KOPT-K1 (cell line): ENCODE data around the gene DCAF10.
"Not testable (repeated sequence)": the region's sequence is repeated elsewhere in the genome, so short reads cannot be mapped to it uniquely, and the experiment has no call there.

ENCODE experiments used
- H3K27ac ChIP-seq: fragments of 200-600 bp; sonication (generic); 2 replicates; pipeline ENCODE4 v1.5.1; 2016; ENCODE audit warnings: antibody characterized with exemption, mild to moderate bottlenecking, low read depth, low read length; ENCODE audit not compliant: poor library complexity, severe bottlenecking
- H3K36me3 ChIP-seq: fragments of 200-600 bp; sonication (generic); 2 replicates; pipeline ENCODE4 v1.5.1; 2017; ENCODE audit warnings: antibody characterized with exemption, mild to moderate bottlenecking, low read length, moderate library complexity; ENCODE audit not compliant: insufficient read depth
- H3K9me3 ChIP-seq: fragments of 200-600 bp; sonication (generic); 2 replicates; pipeline ENCODE4 v1.5.1; 2017; ENCODE audit warnings: antibody characterized with exemption, low read length, mild to moderate bottlenecking; ENCODE audit not compliant: insufficient read depth, poor library complexity, severe bottlenecking

DCAF10 gene

DNA sequence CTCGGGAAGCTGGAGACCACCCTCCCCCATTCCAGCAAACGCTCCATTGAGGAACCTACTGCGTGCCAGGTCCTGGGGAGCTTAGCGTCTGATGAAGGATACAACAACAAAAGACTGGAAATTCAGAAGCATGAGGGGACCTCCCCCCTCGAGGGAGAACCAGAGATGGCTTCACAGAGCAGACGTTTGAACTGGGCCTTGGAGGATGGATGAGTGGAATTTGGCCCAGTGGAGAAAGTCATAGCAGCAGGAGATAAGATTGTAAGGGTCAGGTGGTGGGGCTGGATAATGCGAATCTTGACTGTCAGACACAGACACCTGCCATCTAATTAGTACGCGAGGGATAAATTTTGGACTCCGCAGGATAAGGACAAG is 104.5 kb downstream of the DCAF10 start:
- no peaks in the 10 kb centered on the region for H3K9me3 ChIP-seq
- 0 out of 2 replicates have a peak, but pooled peaks cover 3% of the 10 kb centered on the region for H3K36me3 ChIP-seq
- H3K27ac ChIP-seq, result no peak overlapping the region

DNA sequence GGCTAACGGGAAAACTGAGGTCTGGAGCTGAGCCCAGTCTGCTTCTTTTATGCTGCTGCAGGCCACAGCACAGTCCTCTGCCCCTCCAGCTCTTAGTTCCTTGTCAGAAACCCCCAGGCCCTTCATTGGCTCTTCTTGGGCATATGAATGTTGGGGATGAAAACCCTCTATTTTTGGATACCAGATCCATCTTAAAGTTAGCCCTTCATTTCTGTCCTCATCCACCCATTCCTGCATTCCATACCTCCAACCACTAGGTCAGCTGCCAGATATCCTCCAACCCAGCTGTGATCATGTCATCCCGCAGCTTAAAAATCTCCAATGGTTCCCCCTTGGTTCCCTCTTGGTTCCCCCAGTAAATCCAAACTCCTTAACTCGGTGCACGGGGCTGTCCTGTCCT is 105.2 kb downstream of the DCAF10 start:
- Histone ChIP-seq H3K9me3 (no peaks in the 10 kb centered on the region), H3K27ac (no peak overlapping the region), H3K36me3 (no peaks in the 10 kb centered on the region)

DNA sequence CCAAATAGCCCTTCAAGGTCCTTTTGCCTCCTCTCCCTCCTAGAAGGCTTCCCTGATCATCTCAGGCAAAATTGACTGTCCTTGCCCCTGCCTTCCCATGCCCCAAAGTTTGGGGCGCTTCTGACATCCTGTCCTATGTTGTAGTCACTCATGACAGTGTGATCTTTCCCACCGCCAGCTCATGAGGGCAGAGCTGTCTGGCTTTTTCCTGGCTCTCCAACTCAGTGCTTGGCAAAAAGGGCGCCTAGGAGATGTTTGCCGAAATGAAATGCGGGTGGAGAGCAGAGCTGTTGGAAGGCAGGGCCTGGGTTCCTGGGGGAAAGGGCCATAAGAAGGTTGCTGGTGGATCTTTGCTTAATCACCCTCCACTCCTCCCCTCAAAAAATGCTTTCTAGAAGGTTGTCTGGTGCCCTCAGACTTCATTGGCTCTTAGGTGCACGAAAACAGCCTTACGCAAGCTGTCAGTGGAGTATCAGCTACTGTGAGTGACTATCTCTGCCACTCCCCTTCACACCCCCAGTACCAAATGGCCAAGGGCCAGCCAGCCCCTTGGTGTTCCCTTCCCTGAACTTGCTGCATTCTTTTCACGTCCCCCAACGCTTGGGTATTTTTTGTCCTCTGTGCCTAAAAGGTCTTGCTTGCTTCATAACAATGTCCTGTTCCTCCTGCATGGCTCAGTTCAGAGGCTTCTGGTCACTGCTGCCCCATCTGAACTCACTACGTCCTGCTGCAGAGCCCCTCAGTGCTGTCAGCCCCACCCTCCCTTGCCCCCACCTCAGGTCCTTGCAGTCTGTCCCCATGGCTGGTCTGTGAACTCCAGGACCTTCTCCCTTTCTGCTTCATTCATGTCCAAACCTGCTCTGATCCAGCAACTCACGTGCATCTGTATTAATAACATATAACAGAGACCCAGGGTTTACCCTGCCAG is 106.0 kb downstream of the DCAF10 start:
- no peak overlapping the region for H3K27ac ChIP-seq
- no peaks in the 10 kb centered on the region for H3K9me3 ChIP-seq
- H3K36me3 ChIP-seq, result no peaks in the 10 kb centered on the region

DNA sequence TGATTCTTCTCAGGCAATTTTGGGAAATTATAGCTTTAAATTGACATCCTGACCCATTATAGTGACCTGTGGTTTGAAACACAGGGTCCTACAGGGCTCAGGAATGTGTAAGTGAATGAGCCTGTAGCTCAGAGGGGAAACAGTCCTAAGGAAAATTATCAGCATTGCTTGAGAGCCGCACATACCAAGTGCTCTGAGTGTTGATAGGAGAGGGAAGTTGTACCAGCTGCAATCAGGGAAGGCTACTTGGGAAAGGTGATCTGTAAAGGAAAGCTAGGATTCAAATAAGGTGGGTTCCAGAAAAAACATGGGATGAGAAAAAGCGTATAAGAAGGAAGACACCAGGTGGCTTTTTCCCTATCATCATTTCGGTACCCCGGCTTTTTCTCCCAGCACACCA is 107.7 kb downstream of the DCAF10 start:
- Histone ChIP-seq H3K27ac (no peak overlapping the region), H3K36me3 (no peaks in the 10 kb centered on the region), H3K9me3 (no peaks in the 10 kb centered on the region)

DNA sequence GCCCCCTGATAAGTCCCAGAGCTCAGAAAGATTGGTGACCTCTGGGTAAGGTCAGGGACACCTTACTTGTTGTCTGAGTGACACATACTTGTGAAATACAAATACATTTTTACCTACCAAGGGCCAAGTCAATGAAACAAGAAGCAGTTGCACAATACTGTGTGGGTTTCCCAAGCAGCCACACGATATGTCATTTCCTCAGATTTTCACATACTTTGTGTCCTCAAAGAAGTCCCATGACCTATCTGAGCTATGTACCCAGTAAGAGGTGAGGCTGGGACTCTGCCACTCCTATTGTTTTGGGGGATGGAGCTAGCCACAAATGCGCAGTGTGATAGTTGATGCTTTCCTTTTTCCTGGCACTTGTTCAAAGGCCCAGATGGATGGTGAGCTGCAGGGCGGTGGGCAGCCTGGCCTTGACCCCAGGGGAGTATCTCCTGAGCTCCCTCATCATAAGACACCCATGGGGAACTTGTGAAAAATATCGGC is 108.1 kb downstream of the DCAF10 start:
- no peaks in the 10 kb centered on the region for H3K36me3 ChIP-seq
- H3K9me3 ChIP-seq, result no peaks in the 10 kb centered on the region
- H3K27ac ChIP-seq, result no peak overlapping the region

DNA sequence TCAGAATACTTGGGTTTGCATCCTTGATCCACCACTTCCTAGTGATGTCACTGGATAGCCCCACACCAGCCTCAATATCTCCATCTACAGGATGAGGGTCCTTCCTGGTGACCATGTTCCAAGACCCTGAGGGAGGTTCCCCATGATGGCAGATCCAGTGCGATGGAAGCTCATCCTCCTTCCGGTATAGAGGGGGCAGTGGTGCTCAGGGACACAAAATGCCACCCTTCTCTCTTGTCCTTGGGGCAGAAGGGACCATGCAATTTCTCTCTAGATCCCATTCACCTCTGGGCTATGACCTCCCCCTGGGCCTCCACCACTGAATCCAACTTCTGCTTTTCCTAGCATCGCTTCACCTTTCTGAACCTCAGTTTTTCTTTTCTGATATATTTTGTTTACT is 108.7 kb downstream of the DCAF10 start:
- Histone ChIP-seq H3K36me3 (no peaks in the 10 kb centered on the region), H3K9me3 (no peaks in the 10 kb centered on the region), H3K27ac (no peak overlapping the region)

DNA sequence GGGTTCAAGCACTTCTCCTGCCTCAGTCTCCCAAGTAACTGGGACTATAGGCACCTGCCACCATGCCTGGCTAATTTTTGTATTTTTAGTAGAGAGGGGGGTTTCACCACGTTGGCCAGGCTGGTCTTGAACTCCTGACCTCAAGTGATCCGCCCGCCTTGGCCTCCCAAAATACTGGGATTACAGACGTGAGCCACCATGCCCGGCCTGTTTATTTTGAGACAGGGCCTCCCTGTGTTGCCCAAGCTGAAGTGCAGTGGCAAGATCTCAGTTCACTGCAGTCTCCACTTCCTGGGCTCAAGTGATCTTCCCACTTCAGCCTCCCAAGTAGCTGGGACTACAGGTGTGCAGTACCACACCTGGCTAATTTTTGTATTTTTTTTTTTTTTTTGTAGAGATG is 109.2 kb downstream of the DCAF10 start:
- H3K36me3 ChIP-seq, H3K9me3 ChIP-seq, H3K27ac ChIP-seq: not testable (repeated sequence)

DNA sequence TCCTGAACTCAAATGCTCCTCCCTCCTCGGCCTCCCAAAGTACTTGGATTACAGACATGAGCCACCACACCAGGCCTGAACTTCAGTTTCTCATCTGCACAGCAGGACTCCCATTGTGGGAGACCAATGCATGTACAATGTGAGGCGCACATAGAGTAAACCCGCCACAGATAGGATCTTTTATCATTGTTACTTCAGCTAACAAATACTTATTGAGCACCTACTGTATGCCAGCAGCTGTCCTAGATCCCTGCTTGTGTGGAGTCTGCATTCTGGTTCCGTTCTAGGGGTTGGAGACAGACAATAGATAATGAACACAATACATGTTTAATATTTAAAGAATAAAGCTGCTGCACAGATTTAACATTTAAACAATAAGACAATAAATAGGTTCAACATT is 109.7 kb downstream of the DCAF10 start:
- Histone ChIP-seq H3K36me3 (no peaks in the 10 kb centered on the region), H3K27ac (no peak overlapping the region), H3K9me3 (no peaks in the 10 kb centered on the region)

DNA sequence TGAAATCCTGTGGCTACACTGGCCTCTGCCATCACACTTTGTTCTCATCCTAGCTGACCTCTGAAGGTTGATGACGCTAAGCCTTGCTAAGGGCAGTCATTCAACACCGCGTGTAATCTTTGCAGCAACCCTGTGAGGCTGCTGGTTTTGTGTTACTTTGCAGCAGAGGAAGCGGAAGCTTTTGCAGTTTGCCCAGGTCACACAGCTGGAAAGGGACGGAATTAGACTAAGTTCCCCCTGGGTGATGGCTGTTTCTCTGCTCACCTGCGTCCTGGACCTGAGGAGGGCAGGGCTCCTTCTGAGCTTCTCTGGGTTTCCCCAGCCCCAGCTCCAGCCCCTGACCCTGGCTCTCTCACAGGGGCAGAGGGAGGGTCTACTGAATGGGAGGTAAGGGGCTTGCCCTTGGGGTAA is 110.7 kb downstream of the DCAF10 start:
- Histone ChIP-seq H3K9me3 (no peaks in the 10 kb centered on the region), H3K36me3 (no peaks in the 10 kb centered on the region), H3K27ac (no peak overlapping the region)

DNA sequence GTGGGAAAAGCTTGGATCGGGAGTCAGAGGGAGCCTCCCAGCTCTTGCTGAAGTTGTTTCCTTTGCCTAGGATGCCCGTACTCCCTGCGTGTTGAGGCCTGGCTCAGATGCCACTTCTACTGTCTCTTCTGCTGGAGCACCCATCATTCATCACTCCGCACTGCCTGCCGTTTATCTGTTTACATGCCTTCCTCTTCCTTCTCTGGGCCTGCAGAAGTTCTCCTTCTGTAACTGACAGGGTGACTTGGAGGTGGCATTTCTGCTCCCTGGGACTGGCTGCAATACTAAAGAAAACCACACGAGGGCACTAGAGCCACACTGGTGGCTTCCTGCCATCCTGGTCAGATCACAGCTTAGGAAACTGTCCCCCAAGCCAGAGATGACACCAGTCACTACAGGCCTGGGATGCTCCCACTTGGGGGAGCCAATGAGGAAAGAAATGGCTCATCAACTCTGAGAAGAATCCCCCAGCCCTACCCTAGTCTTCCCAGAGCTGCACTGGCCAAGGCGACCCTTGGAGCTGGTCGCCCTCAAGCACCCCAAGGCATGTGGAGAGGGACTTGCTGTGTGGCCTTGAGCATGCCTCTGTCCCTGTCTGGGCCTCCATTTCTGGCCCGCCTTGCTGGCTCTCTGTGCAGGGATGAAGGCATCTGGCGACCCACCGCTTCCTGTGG is 113.0 kb downstream of the DCAF10 start:
- Histone ChIP-seq H3K36me3 (no peaks in the 10 kb centered on the region), H3K27ac (no peak overlapping the region), H3K9me3 (no peaks in the 10 kb centered on the region)

DNA sequence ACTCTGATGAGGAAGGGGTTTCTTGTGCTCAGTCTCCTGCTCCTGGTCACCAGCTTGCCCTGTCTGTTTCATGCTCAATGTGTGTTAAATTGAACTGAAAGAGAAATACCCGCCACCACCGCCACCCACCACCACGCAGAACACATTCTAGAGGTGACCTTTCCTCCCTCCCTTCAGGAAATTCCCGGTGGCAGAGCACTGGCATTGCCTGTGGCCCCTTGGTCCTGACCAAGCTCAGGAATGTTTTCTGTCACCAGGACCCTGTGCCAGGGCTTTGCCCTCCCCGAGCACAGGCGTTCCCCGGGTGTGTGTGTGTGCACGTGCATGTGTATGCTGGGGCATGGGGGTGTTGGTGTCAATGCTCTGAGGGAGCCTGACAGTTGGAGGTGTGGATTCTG is 113.6 kb downstream of the DCAF10 start:
- no peak overlapping the region for H3K27ac ChIP-seq
- H3K9me3 ChIP-seq, result no peaks in the 10 kb centered on the region
- H3K36me3 ChIP-seq, result no peaks in the 10 kb centered on the region

DNA sequence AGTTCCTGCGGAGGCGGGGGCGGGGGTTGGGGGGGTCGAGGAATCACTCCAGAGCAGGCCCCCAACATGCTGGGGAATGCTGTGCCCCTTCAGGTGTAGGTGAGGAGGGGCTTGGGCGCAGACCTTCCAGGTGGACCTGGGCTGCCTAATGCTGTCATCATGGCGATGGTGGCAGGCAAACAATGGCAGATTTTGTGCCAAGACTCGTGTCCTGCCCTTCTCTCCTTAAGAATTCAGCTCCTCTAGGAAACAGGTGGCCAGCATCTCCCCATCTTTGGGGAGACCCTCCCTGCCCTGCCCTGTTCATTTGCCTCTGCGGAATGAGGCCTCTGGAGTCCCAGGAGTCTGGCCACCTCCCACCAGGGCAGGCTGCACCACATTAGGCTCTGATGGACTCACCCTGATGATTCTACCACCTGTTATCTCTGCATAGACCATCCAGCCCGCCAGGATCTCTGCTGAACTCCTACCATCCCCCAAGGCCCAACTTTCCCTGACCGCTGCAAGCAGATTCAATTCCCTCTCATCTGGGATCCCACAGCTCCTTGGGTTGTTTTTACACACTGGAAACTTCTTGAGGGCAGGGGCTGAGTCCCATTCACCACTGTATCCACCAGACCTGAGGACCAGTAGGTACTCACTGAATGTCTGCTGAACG is 114.2 kb downstream of the DCAF10 start:
- Histone ChIP-seq H3K36me3 (no peaks in the 10 kb centered on the region), H3K9me3 (no peaks in the 10 kb centered on the region), H3K27ac (no peak overlapping the region)

DNA sequence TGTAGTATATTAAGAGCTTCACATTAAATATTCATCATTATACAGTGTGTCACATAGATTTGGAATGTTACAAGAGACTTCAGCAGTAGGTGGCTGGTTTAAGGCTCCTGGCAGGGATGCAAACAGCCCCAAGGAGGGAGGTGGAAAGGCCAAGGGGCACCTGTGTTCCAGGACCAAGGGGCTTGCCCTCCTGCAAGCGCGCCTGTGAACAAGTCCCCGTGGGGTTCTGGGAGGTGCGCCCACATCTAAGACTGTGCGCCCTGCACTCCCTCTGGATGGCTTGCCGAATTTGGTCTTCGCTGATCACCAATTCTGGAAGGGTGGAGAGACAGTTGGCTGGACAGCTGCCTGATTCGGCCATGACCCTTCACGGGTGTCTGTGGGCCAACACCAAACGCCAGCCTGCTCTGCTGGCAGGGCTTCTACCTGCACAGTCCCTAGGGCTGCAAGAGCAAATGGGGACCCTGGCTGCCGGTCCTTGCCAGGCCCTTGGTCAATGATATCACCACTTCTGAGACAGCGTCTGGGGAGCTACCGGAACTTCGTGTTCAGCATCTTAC is 115.4 kb downstream of the DCAF10 start:
- Histone ChIP-seq H3K9me3 (no peaks in the 10 kb centered on the region), H3K27ac (no peak overlapping the region), H3K36me3 (no peaks in the 10 kb centered on the region)

DNA sequence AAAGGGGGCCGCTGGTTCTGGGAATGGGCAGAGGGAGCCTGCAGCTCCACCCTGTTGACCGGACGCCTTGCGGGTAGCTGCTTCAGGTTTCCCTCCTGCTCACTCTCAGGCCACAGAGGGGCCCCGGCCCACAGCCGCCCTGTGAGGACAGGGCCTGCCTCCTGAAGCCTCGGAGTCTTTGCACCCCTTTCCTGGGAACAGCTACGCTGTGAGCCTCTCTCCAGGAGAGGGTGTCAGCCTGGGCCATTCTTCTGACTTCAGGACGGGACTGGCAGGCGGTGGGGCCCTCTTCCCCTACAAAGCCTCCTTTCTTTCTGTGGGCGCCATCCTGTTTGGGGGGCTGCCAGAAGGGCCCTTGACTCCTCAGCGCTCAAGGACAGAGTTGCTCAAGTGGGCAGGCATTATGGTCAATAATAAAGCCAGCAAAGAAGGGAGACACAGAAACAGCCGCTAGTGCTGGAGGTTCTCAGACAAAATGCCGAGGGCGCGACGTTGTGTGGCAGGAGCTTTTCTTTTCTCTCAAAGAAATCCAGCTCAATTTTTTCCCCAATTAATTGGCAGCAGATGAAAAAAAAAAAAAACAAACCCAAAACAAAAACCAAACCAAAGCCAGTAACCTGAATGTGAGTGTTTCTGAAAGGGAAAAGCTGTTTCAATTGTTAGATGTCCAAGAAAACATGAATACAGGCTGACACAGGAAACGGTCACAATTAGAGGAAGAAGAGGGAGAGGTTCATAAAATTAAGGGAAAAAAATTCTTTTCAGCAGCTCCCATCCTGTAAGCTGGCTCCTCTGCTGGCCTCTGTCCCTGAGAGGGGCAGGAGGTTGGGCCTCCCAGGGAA is 116.1 kb downstream of the DCAF10 start:
- Histone ChIP-seq H3K36me3 (no peaks in the 10 kb centered on the region), H3K27ac (no peak overlapping the region), H3K9me3 (no peaks in the 10 kb centered on the region)
